B cell (primary cell): Measurements from ENCODE around the gene CDHR5. TPM values are rescaled to one million over a fixed set of nuclear protein-coding genes. Genes with fewer than 3 reads are reported as not detected.

Source experiments
- ATAC-seq: fragments of 200-7000 bp; cut with Tn5 transposase; one replicate; pipeline ENCODE4 v1.10.0; 2021; ENCODE audit warnings: low read depth, mild to moderate bottlenecking, moderate number of reproducible peaks, moderate library complexity
- CTCF ChIA-PET: fragments of 350-600 bp; sonication (Branson Sonifier 250); formaldehyde crosslinking; loops from one replicate; lab custom pipeline; 2021; ENCODE audit warnings: antibody characterized with exemption, inconsistent platforms; lab: Charles Lee
- POLR2A ChIA-PET: fragments of 350-600 bp; sonication (Branson Sonifier 250); formaldehyde crosslinking; loops from one replicate; lab custom pipeline; 2021; ENCODE audit warnings: antibody characterized with exemption; lab: Charles Lee
- DNase-seq: peaks from one replicate; pipeline ENCODE4 v3.0.0; 2013
- H2AFZ ChIP-seq: 2 replicates; pipeline ENCODE4 v1.6.1; 2012; ENCODE audit warnings: mild to moderate bottlenecking, low read depth, low read length; ENCODE audit not compliant: insufficient read depth, poor library complexity, severe bottlenecking
- H3K27ac ChIP-seq, 2 donors: 1 replicate in 1 of 2; 2 replicates in 1 of 2; pipeline ENCODE4 v1.5.1; 2012 to 2013; ENCODE audit warnings: low read length in 2 of 2, mild to moderate bottlenecking in 2 of 2, moderate library complexity in 1 of 2
- H3K27me3 ChIP-seq, 4 experiments: fragments of 200-600 bp in 1 of 4; sonication (generic) in 1 of 4; replicated peaks in 1 of 4; 1 replicate in 2 of 4; 2 replicates in 2 of 4; pipeline versions ENCODE4 v1.6.1 to v1.7.0; 2013 to 2016; ENCODE audit warnings: low read length in 3 of 4, mild to moderate bottlenecking in 2 of 4, mixed read lengths in 1 of 4, moderate library complexity in 1 of 4; ENCODE audit not compliant: insufficient read depth in 4 of 4, control insufficient read depth in 3 of 4; ENCODE audit errors: control extremely low read depth in 1 of 4
- H3K36me3 ChIP-seq, 2 experiments: replicated peaks in 1 of 2; 1 replicate in 1 of 2; 2 replicates in 1 of 2; pipeline versions ENCODE4 v1.6.1 to v1.7.1; 2013; ENCODE audit warnings: low read length in 1 of 2; ENCODE audit not compliant: insufficient read depth in 2 of 2, control insufficient read depth in 1 of 2; ENCODE audit errors: control extremely low read depth in 1 of 2, extremely low read depth in 1 of 2
- H3K4me1 ChIP-seq, 2 donors: fragments of 200-600 bp in 1 of 2; sonication (generic) in 1 of 2; 1 replicate in 1 of 2; 2 replicates in 1 of 2; pipeline versions ENCODE4 v1.5.1 to v1.6.1; 2013 to 2017; ENCODE audit warnings: low read length in 2 of 2; ENCODE audit not compliant: control insufficient read depth in 2 of 2, insufficient read depth in 2 of 2
- H3K4me2 ChIP-seq: replicated peaks from 2 replicates; pipeline ENCODE3; 2012; ENCODE audit warnings: mild to moderate bottlenecking, low read depth, low read length; ENCODE audit not compliant: poor library complexity, severe bottlenecking
- H3K4me3 ChIP-seq, 5 experiments: fragments of 200-600 bp in 1 of 5; sonication (generic) in 1 of 5; 1 replicate in 3 of 5; 2 replicates in 2 of 5; pipeline versions ENCODE4 v1.5.1 to v1.7.0; 2011 to 2016; ENCODE audit warnings: low read length in 4 of 5, mild to moderate bottlenecking in 4 of 5, low read depth in 2 of 5, control low read depth in 1 of 5, moderate library complexity in 1 of 5; ENCODE audit not compliant: insufficient read depth in 1 of 5; ENCODE audit errors: control extremely low read depth in 1 of 5, extremely low read depth in 1 of 5
- H3K79me2 ChIP-seq: fragments of 200-600 bp; sonication (generic); one replicate; pipeline ENCODE4 v1.6.0; 2016; ENCODE audit warnings: low read length; ENCODE audit not compliant: control insufficient read depth, insufficient read depth
- H3K9ac ChIP-seq: fragments of 200-600 bp; sonication (generic); 2 replicates; pipeline ENCODE4 v1.6.1; 2017; ENCODE audit warnings: mild to moderate bottlenecking, low read length, moderate library complexity
- H3K9me3 ChIP-seq, 3 donors: one replicate each; pipeline versions ENCODE4 v1.6.1 to v1.7.1; 2013; ENCODE audit warnings: low read length in 2 of 3; ENCODE audit not compliant: control insufficient read depth in 2 of 3, insufficient read depth in 1 of 3; ENCODE audit errors: control extremely low read depth in 1 of 3
- H4K20me1 ChIP-seq: 2 replicates; pipeline ENCODE4 v1.6.0; 2012; ENCODE audit warnings: mild to moderate bottlenecking, low read length; ENCODE audit not compliant: insufficient read depth, control insufficient read depth, poor library complexity, severe bottlenecking
- H3K27ac Mint-ChIP-seq: one replicate; pipeline ENCODE4 v1.8.0; 2021; ENCODE audit warnings: mixed read lengths
- H3K27me3 Mint-ChIP-seq: one replicate; pipeline ENCODE4 v1.8.0; 2021; ENCODE audit warnings: mixed read lengths
- H3K4me1 Mint-ChIP-seq: one replicate; pipeline ENCODE4 v1.8.0; 2021; ENCODE audit warnings: mixed read lengths
- H3K4me3 Mint-ChIP-seq: one replicate; pipeline ENCODE4 v1.8.0; 2021; ENCODE audit warnings: mixed read lengths
- H3K9me3 Mint-ChIP-seq: one replicate; pipeline ENCODE4 v1.8.0; 2022; ENCODE audit warnings: mixed read lengths; ENCODE audit not compliant: insufficient read depth
- CTCF ChIP-seq: fragments of 200-600 bp; IDR thresholded peaks from one replicate; pipeline ENCODE4 v1.8.0; 2022; ENCODE audit warnings: antibody characterized with exemption, mild to moderate bottlenecking
- EZH2 ChIP-seq: IDR thresholded peaks from 2 replicates; pipeline ENCODE4 v1.6.1; 2012; ENCODE audit warnings: borderline replicate concordance, low read depth, mild to moderate bottlenecking, moderate library complexity, low read length; ENCODE audit not compliant: insufficient read depth, poor library complexity, severe bottlenecking
- WGBS: methylation state at CpG from one replicate; pipeline ENCODE4 v1.1.5; 2013; ENCODE audit warnings: missing lambda C conversion rate; ENCODE audit not compliant: insufficient coverage; 5-methylcytosine and 5-hydroxymethylcytosine counted together
- intact Hi-C: fragments of 100-400 bp; cut with micrococcal nuclease; formaldehyde crosslinking; loops from one replicate; pipeline ENCODE4 v1.10.0; 2022
- polyA plus RNA-seq: library from polyadenylated mRNA; depleted of rRNA; stranded (reverse); fragments of >200 nt; gene quantifications from 2 replicates; pipeline ENCODE4 v1.2.3, GENCODE V29; 2012
- total RNA-seq, 2 donors: library from RNA; stranded (reverse); fragments of 120-200 nt in 1 of 2; gene quantifications; 1 replicate in 1 of 2; 2 replicates in 1 of 2; pipeline versions ENCODE4 v1.2.3 to v1.2.4, GENCODE V29; 2013 to 2022

Gene CDHR5
- total and polyA plus RNA-seq, 2 donors (not counting 1 experiment from before 2014, with no cell fraction given), result 0.09 TPM; not detected in 1

GRCh38 chr11:592918-593317 is 31.8 kb downstream of the CDHR5 start:
- Histone ChIP-seq H2AFZ (no peak overlapping the region), H3K4me1 (no peaks in the 10 kb centered on the region), H3K36me3 (peaks cover 0 to 84% of the 10 kb centered on the region in 2 experiments), H3K4me2 (no peak overlapping the region), H3K4me3 (no peak overlapping the region), H3K9me3 (no peaks in the 10 kb centered on the region), H3K27ac (no peak overlapping the region), H3K27me3 (no peaks in the 10 kb centered on the region), H3K79me2 (peaks cover 42% of the 10 kb centered on the region), H4K20me1 (peaks cover 66% of the 10 kb centered on the region), H3K9ac (no peak overlapping the region)
- WGBS, result 88% methylated on average over 7 of the region's 10 CpGs
- ATAC-seq, result no peak
- Mint-ChIP-seq H3K4me3 (no peak overlapping the region), H3K4me1 (no peaks in the 10 kb centered on the region), H3K27ac (no peak overlapping the region), H3K27me3 (no peaks in the 10 kb centered on the region), H3K9me3 (no peaks in the 10 kb centered on the region)
- CTCF ChIA-PET, result no interaction called here
- TF ChIP-seq CTCF, result no peak
- TF ChIP-seq EZH2, result no peak
- DNase-seq, result no peak
- POLR2A ChIA-PET, result no interaction called here
- intact Hi-C loops, result no loop called here

- no peaks in the 10 kb centered on the region for H3K27me3 Mint-ChIP-seq
- Histone ChIP-seq H2AFZ (no peak overlapping the region), H3K36me3 (peaks cover 0 to 84% of the 10 kb centered on the region in 2 experiments), H3K9me3 (no peaks in the 10 kb centered on the region), H3K27ac (no peak overlapping the region), H3K4me2 (no peak overlapping the region), H3K27me3 (no peaks in the 10 kb centered on the region), H4K20me1 (peaks cover 69% of the 10 kb centered on the region), H3K4me3 (no peak overlapping the region), H3K9ac (no peak overlapping the region), H3K4me1 (no peaks in the 10 kb centered on the region), H3K79me2 (peaks cover 44% of the 10 kb centered on the region)
- H3K4me3 Mint-ChIP-seq, result no peak overlapping the region
- no peaks in the 10 kb centered on the region for H3K9me3 Mint-ChIP-seq
- ChIA-PET POLR2A (no interaction called here), CTCF (no interaction called here)
- no peaks in the 10 kb centered on the region for H3K4me1 Mint-ChIP-seq
- DNase-seq, result no peak
- no peak for ATAC-seq
- TF ChIP-seq EZH2, result no peak
- TF ChIP-seq CTCF, result no peak
- WGBS, result 97% methylated on average over 22 of the region's 22 CpGs
- intact Hi-C loops, result no loop called here
- no peak overlapping the region for H3K27ac Mint-ChIP-seq
These were observed 32.3 kb downstream of the CDHR5 start for GRCh38 chr11:592501-592900.
